Endothelial cell of umbilical vein (primary cell): Measurements from ENCODE around the gene NRCAM. TPM values are rescaled to one million over a fixed set of nuclear protein-coding genes. Genes with fewer than 3 reads are reported as not detected.

ENCODE experiments used
- BruUV-seq: library from RNA; stranded (reverse); fragments of 400-500 nt; replicated peaks from 2 replicates; lab custom pipeline; 2021; lab: Mats Ljungman, UMichigan
- CTCF ChIA-PET: fragments of 300-600, 350-600 bp; sonication (Branson Sonifier 250); formaldehyde crosslinking; loops from one replicate; lab custom pipeline; 2021; ENCODE audit warnings: antibody characterized with exemption, inconsistent platforms; lab: Charles Lee
- POLR2A ChIA-PET: fragments of 300-600, 350-600 bp; sonication (Branson Sonifier 250); formaldehyde crosslinking; loops from one replicate; lab custom pipeline; 2021; ENCODE audit warnings: antibody characterized with exemption, inconsistent platforms; lab: Charles Lee
- DNase-seq: peaks from one replicate; pipeline ENCODE4 v3.0.0-alpha.2; 2011; ENCODE audit warnings: low read depth, low spot score
- FAIRE-seq: peaks from 2 replicates; lab custom pipeline; 2011; peaks lifted over from hg19 to GRCh38; lab: Jason Lieb, UNC
- H2AFZ ChIP-seq: 2 replicates; pipeline ENCODE4 v1.6.0; 2012; ENCODE audit warnings: low read depth, low read length, control low read depth, inconsistent platforms
- H3K27ac ChIP-seq: 2 replicates; pipeline ENCODE4 v1.5.1; 2011; ENCODE audit warnings: low read depth, mild to moderate bottlenecking, control low read depth, low read length, moderate library complexity; ENCODE audit not compliant: insufficient read depth
- H3K27me3 ChIP-seq, 2 experiments: 2 replicates each; pipeline versions ENCODE4 v1.6.0 to v1.6.1; 2011; ENCODE audit warnings: low read length in 2 of 2, mixed read lengths in 1 of 2; ENCODE audit not compliant: control insufficient read depth in 2 of 2, insufficient read depth in 2 of 2
- H3K36me3 ChIP-seq, 2 experiments: 2 replicates in 1 of 2; 3 replicates in 1 of 2; pipeline ENCODE4 v1.5.1; 2011; ENCODE audit warnings: low read length in 2 of 2, mild to moderate bottlenecking in 1 of 2, moderate library complexity in 1 of 2; ENCODE audit not compliant: control insufficient read depth in 2 of 2, insufficient read depth in 2 of 2; ENCODE audit errors: extremely low read depth in 1 of 2
- H3K4me1 ChIP-seq: 3 replicates; pipeline ENCODE4 v1.5.1; 2011; ENCODE audit warnings: mild to moderate bottlenecking, low read length; ENCODE audit not compliant: control insufficient read depth, insufficient read depth; ENCODE audit errors: extremely low read depth
- H3K4me2 ChIP-seq: 2 replicates; pipeline ENCODE4 v1.6.1; 2011; ENCODE audit warnings: low read length, control low read depth, mixed read lengths; ENCODE audit not compliant: insufficient read depth
- H3K4me3 ChIP-seq, 3 experiments: fragments of 200-600 bp in 1 of 3; sonication (generic), shearing (Covaris generic) in 1 of 3; replicated peaks in 1 of 3; 2 replicates each; pipeline ENCODE4 v1.5.1; 2011 to 2016; ENCODE audit warnings: control low read depth in 3 of 3, low read length in 3 of 3, mild to moderate bottlenecking in 2 of 3, inconsistent platforms in 1 of 3, low read depth in 1 of 3, moderate library complexity in 1 of 3; ENCODE audit not compliant: insufficient read depth in 1 of 3
- H3K79me2 ChIP-seq: 2 replicates; pipeline ENCODE4 v1.6.0; 2012; ENCODE audit warnings: low read length, inconsistent platforms; ENCODE audit not compliant: control insufficient read depth, insufficient read depth
- H3K9ac ChIP-seq: replicated peaks from 2 replicates; pipeline ENCODE3; 2011; ENCODE audit warnings: low read length, control low read depth; ENCODE audit not compliant: insufficient read depth; ENCODE audit errors: extremely low read depth
- H3K9me1 ChIP-seq: replicated peaks from 3 replicates; pipeline ENCODE4 v1.6.0; 2011; ENCODE audit warnings: mild to moderate bottlenecking, low read length; ENCODE audit not compliant: control insufficient read depth, insufficient read depth; ENCODE audit errors: extremely low read depth
- H3K9me3 ChIP-seq: replicated peaks from 2 replicates; pipeline ENCODE4 v1.5.1; 2012; ENCODE audit warnings: low read length, inconsistent platforms; ENCODE audit not compliant: control insufficient read depth, insufficient read depth
- H4K20me1 ChIP-seq: replicated peaks from 2 replicates; pipeline ENCODE3; 2011; ENCODE audit warnings: mild to moderate bottlenecking, low read length; ENCODE audit not compliant: control insufficient read depth, insufficient read depth; ENCODE audit errors: extremely low read depth
- EZH2 ChIP-seq: IDR thresholded peaks from 2 replicates; pipeline ENCODE4 v1.6.1; 2012; ENCODE audit warnings: borderline replicate concordance, low read depth, mild to moderate bottlenecking, moderate library complexity, low read length, inconsistent platforms; ENCODE audit not compliant: severe bottlenecking
- JUN ChIP-seq: IDR thresholded peaks from 2 replicates; pipeline ENCODE4 v1.6.1; 2011; ENCODE audit warnings: borderline replicate concordance, low read depth; ENCODE audit not compliant: insufficient read length, insufficient read depth
- MYC ChIP-seq: IDR thresholded peaks from one replicate; pipeline ENCODE4 v1.6.1; 2011; ENCODE audit warnings: mild to moderate bottlenecking, low read depth, low read length
- POLR2A ChIP-seq: IDR thresholded peaks from 2 replicates; pipeline ENCODE4 v1.6.1; 2012; ENCODE audit warnings: low read depth, mild to moderate bottlenecking, control low read depth, low read length
- dilution Hi-C: fragments of 300-500 bp; cut with MboI; formaldehyde crosslinking; loops from one replicate; pipeline ENCODE4 v1.15.0; 2019; ENCODE audit warnings: low sequenced_read_pairs; ENCODE audit not compliant: extremely low pct_ligation_motif_present
- intact Hi-C: fragments of 100-400 bp; cut with micrococcal nuclease; formaldehyde crosslinking; loops from one replicate; pipeline ENCODE4 v1.10.0; 2022
- polyA plus RNA-seq, 4 experiments: library from polyadenylated mRNA; depleted of rRNA in 3 of 4; stranded (reverse) in 3 of 4; unstranded in 1 of 4; fragments of >200 nt; gene quantifications; 2 replicates each; pipeline versions ENCODE4 v1.2.1 to v1.2.3, GENCODE V29; 2011 to 2012; ENCODE audit warnings: missing spikeins in 1 of 4
- total RNA-seq: library from RNA; stranded (reverse); gene quantifications from 2 replicates; pipeline ENCODE4 v1.2.3, GENCODE V29; 2021
- TF ChIP-seq, protein P1 (sequence below): IDR thresholded peaks from 2 replicates; pipeline ENCODE4 v1.6.1; 2011; ENCODE audit not compliant: insufficient read depth, insufficient read length
- TF ChIP-seq, protein P2 (sequence below), 2 donors: IDR thresholded peaks; 1 replicate in 1 of 2; 2 replicates in 1 of 2; pipeline ENCODE4 v1.5.1; 2011; ENCODE audit warnings: low read length in 2 of 2, mild to moderate bottlenecking in 2 of 2, moderate library complexity in 2 of 2, control low read depth in 1 of 2, inconsistent platforms in 1 of 2, low read depth in 1 of 2; ENCODE audit not compliant: insufficient read depth in 1 of 2; ENCODE audit errors: extremely low read depth in 1 of 2

Gene NRCAM
- total and polyA plus RNA-seq, 2 donors (not counting 3 experiments of a cell fraction or from before 2014, with no cell fraction given), result 26.0 to 47.6 TPM

DNA sequence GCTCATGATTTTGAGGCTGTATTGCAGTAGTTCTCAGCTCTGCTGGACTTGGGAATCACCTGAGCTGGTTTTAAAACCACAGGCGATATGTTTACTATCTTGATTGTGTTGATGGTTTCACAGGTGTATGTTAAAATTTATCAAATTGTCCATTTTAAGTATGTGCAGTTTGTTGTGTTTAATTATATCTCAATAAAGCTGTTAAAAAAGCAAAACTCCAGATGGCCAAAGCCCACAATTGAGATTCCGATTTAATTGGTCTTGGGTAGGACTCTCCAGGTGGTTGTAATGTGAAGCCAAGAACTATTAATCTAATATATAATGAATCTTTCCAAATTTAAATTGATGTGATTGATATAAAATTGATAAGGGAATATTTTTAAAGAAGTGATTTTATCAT lies 48.6 kb downstream of the NRCAM start:
- TF ChIP-seq, protein P1, sequence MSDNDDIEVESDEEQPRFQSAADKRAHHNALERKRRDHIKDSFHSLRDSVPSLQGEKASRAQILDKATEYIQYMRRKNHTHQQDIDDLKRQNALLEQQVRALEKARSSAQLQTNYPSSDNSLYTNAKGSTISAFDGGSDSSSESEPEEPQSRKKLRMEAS, result no peak
- TF ChIP-seq EZH2, result no peak
- no peak for TF ChIP-seq MYC
- TF ChIP-seq, protein P2, sequence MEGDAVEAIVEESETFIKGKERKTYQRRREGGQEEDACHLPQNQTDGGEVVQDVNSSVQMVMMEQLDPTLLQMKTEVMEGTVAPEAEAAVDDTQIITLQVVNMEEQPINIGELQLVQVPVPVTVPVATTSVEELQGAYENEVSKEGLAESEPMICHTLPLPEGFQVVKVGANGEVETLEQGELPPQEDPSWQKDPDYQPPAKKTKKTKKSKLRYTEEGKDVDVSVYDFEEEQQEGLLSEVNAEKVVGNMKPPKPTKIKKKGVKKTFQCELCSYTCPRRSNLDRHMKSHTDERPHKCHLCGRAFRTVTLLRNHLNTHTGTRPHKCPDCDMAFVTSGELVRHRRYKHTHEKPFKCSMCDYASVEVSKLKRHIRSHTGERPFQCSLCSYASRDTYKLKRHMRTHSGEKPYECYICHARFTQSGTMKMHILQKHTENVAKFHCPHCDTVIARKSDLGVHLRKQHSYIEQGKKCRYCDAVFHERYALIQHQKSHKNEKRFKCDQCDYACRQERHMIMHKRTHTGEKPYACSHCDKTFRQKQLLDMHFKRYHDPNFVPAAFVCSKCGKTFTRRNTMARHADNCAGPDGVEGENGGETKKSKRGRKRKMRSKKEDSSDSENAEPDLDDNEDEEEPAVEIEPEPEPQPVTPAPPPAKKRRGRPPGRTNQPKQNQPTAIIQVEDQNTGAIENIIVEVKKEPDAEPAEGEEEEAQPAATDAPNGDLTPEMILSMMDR (IDR thresholded peaks at IDR 0.05; ENCODE audit: extremely low read depth in 1 of 2, insufficient read depth in 1 of 2, low read depth in 1 of 2, low read length in 2 of 2), result no peak
- no peak for TF ChIP-seq POLR2A
- no peak for TF ChIP-seq JUN
- no peak overlapping the region for H3K4me3 ChIP-seq
- no peak overlapping the region for H3K27ac ChIP-seq
- no peaks in the 10 kb centered on the region for H3K36me3 ChIP-seq
- intact Hi-C loops (no loop called here), dilution Hi-C loops (no loop called here)
- CTCF ChIA-PET, result interaction anchor here (1.2 to 1.7 kb wide), 5 partner anchors 10 to 82 kb away, joined by 3 to 6 read pairs (median 4); partner anchors contain the start of gene NRCAM
- no peak for DNase-seq
- POLR2A ChIA-PET, result no interaction called here
- no peaks in the 10 kb centered on the region for H3K27me3 ChIP-seq
- H2AFZ ChIP-seq, result no peak overlapping the region
- no peak overlapping the region for H3K9ac ChIP-seq
- no peaks in the 10 kb centered on the region for H3K9me1 ChIP-seq
- H3K4me2 ChIP-seq, result no peak overlapping the region
- H3K9me3 ChIP-seq, result no peaks in the 10 kb centered on the region
- FAIRE-seq, result no peak
- no TSS peak for BruUV-seq
- peaks cover 9% of the 10 kb centered on the region for H3K4me1 ChIP-seq
- H3K79me2 ChIP-seq, result peaks cover 38% of the 10 kb centered on the region
- H4K20me1 ChIP-seq, result no peaks in the 10 kb centered on the region
